Measurements from ENCODE around the gene CTNS.
"Not testable (repeated sequence)": the region's sequence is repeated elsewhere in the genome, so short reads cannot be mapped to it uniquely, and the experiment has no call there.

- TF ChIP-seq EP300 (conservative IDR thresholded peaks at IDR 0.05; ENCODE audit: poor library complexity, severe bottlenecking); CTCF (IDR thresholded peaks at IDR 0.05; ENCODE audit: poor library complexity, severe bottlenecking): not testable (repeated sequence)
Observed at GRCh38 chr17:3705718-3705984, 69.1 kb downstream of the CTNS start.
